Stimulated activated naive B cell treated with anti-CD40 and anti-IgM and Interleukin-4, amounts not matched to agents 10 μg/mL and 1 μg/mL and 100 μg/mL, for 72 hours (primary cell): ENCODE results near the gene TDRD12.
"Not testable (repeated sequence)": the region's sequence is repeated elsewhere in the genome, so short reads cannot be mapped to it uniquely, and the experiment has no call there.

Experiments used
- ATAC-seq, 2 donors: fragments of 150-1000 bp; cut with Tn5 transposase; replicated peaks; 2 replicates each; pipeline ENCODE4 v1.10.0; 2021; ENCODE audit warnings: moderate library complexity in 1 of 2
- DNase-seq: peaks from one replicate; pipeline ENCODE4 v3.0.0; 2021
- H3K27ac Mint-ChIP-seq: one replicate; pipeline ENCODE4 v1.8.0; 2022; ENCODE audit warnings: mild to moderate bottlenecking, mixed read lengths
- H3K27me3 Mint-ChIP-seq, 2 donors: one replicate each; pipeline ENCODE4 v1.8.0; 2022; ENCODE audit warnings: mixed read lengths in 2 of 2
- H3K36me3 Mint-ChIP-seq, 2 donors: one replicate each; pipeline ENCODE4 v1.8.0; 2022; ENCODE audit warnings: mixed read lengths in 2 of 2, mild to moderate bottlenecking in 1 of 2
- H3K4me1 Mint-ChIP-seq, 2 donors: one replicate each; pipeline ENCODE4 v1.8.0; 2022; ENCODE audit warnings: mixed read lengths in 2 of 2, mild to moderate bottlenecking in 1 of 2
- H3K4me3 Mint-ChIP-seq, 2 donors: one replicate each; pipeline ENCODE4 v1.8.0; 2022; ENCODE audit warnings: mild to moderate bottlenecking in 2 of 2, mixed read lengths in 2 of 2, moderate library complexity in 1 of 2
- H3K9me3 Mint-ChIP-seq, 2 donors: one replicate each; pipeline ENCODE4 v1.8.0; 2022; ENCODE audit warnings: mixed read lengths in 2 of 2, mild to moderate bottlenecking in 1 of 2

TDRD12 gene

GRCh38 chr19:32859591-32859990 is 140.0 kb downstream of the TDRD12 start:
- DNase-seq (no peak), ATAC-seq (no peak)
- Mint-ChIP-seq H3K4me3 (no peak overlapping the region), H3K36me3 (no peaks in the 10 kb centered on the region), H3K27me3 (no peaks in the 10 kb centered on the region), H3K4me1 (no peaks in the 10 kb centered on the region), H3K9me3 (no peaks in the 10 kb centered on the region), H3K27ac (no peak overlapping the region)

- no peak overlapping the region for H3K27ac Mint-ChIP-seq
- ATAC-seq (no peak), DNase-seq (no peak)
- no peaks in the 10 kb centered on the region for H3K36me3 Mint-ChIP-seq
- no peaks in the 10 kb centered on the region for H3K9me3 Mint-ChIP-seq
- no peak overlapping the region for H3K4me3 Mint-ChIP-seq
- no peaks in the 10 kb centered on the region for H3K4me1 Mint-ChIP-seq
- H3K27me3 Mint-ChIP-seq, result no peaks in the 10 kb centered on the region
Observed at GRCh38 chr19:32861596-32861995, 142.0 kb downstream of the TDRD12 start.

GRCh38 chr19:32862173-32862572 is 142.6 kb downstream of the TDRD12 start:
- no peaks in the 10 kb centered on the region for H3K9me3 Mint-ChIP-seq
- H3K27me3 Mint-ChIP-seq, result peaks cover 0 to 5% of the 10 kb centered on the region in 2 donors

GRCh38 chr19:32862741-32863140 is 143.2 kb downstream of the TDRD12 start:
- ATAC-seq (no peak), DNase-seq (no peak)
- Mint-ChIP-seq H3K9me3 (no peaks in the 10 kb centered on the region), H3K4me1 (no peaks in the 10 kb centered on the region), H3K36me3 (no peaks in the 10 kb centered on the region), H3K27me3 (peaks cover 0 to 5% of the 10 kb centered on the region in 2 donors), H3K4me3 (no peak overlapping the region), H3K27ac (no peak overlapping the region)

More at GRCh38 chr19:32862173-32862572, 142.6 kb downstream of the TDRD12 start:
- Mint-ChIP-seq H3K4me3 (no peak overlapping the region), H3K27ac (no peak overlapping the region), H3K36me3 (no peaks in the 10 kb centered on the region), H3K4me1 (no peaks in the 10 kb centered on the region)
- ATAC-seq (no peak), DNase-seq (no peak)

GRCh38 chr19:32863301-32863700 is 143.7 kb downstream of the TDRD12 start:
- ATAC-seq, result no peak
- Mint-ChIP-seq H3K36me3 (no peaks in the 10 kb centered on the region), H3K27ac (no peak overlapping the region), H3K4me3 (no peak overlapping the region), H3K4me1 (no peaks in the 10 kb centered on the region), H3K9me3 (no peaks in the 10 kb centered on the region), H3K27me3 (peaks cover 0 to 5% of the 10 kb centered on the region in 2 donors)
- no peak for DNase-seq

- no peak overlapping the region for H3K4me3 Mint-ChIP-seq
- H3K36me3 Mint-ChIP-seq, result no peaks in the 10 kb centered on the region
- H3K4me1 Mint-ChIP-seq, result no peaks in the 10 kb centered on the region
- ATAC-seq (no peak), DNase-seq (no peak)
- H3K9me3 Mint-ChIP-seq, result no peaks in the 10 kb centered on the region
- peaks cover 0 to 5% of the 10 kb centered on the region in 2 donors for H3K27me3 Mint-ChIP-seq
- H3K27ac Mint-ChIP-seq, result no peak overlapping the region
Observed at GRCh38 chr19:32863841-32864240, 144.3 kb downstream of the TDRD12 start.

- no peaks in the 10 kb centered on the region for H3K36me3 Mint-ChIP-seq
- H3K27ac Mint-ChIP-seq, result no peak overlapping the region
- no peak for ATAC-seq
- H3K4me3 Mint-ChIP-seq, result no peak overlapping the region
- no peaks in the 10 kb centered on the region for H3K4me1 Mint-ChIP-seq
- H3K9me3 Mint-ChIP-seq, result no peaks in the 10 kb centered on the region
- no peak for DNase-seq
- H3K27me3 Mint-ChIP-seq, result peaks cover 0 to 5% of the 10 kb centered on the region in 2 donors
Observed at GRCh38 chr19:32864318-32865007, 144.9 kb downstream of the TDRD12 start.

GRCh38 chr19:32865326-32865725 is 145.8 kb downstream of the TDRD12 start:
- Mint-ChIP-seq H3K9me3 (no peaks in the 10 kb centered on the region), H3K36me3 (no peaks in the 10 kb centered on the region), H3K4me1 (no peaks in the 10 kb centered on the region), H3K4me3 (no peak overlapping the region), H3K27ac (no peak overlapping the region), H3K27me3 (peaks cover 0 to 5% of the 10 kb centered on the region in 2 donors)
- ATAC-seq (no peak), DNase-seq (no peak)

- Mint-ChIP-seq H3K4me1 (no peaks in the 10 kb centered on the region), H3K27me3 (peaks cover 0 to 5% of the 10 kb centered on the region in 2 donors), H3K27ac (no peak overlapping the region), H3K4me3 (no peak overlapping the region), H3K36me3 (no peaks in the 10 kb centered on the region), H3K9me3 (no peaks in the 10 kb centered on the region)
- no peak for DNase-seq
- ATAC-seq, result no peak
Observed at GRCh38 chr19:32866061-32866460, 146.5 kb downstream of the TDRD12 start.

GRCh38 chr19:32866564-32867265 is 147.1 kb downstream of the TDRD12 start:
- Mint-ChIP-seq H3K9me3 (no peaks in the 10 kb centered on the region), H3K4me3 (no peak overlapping the region), H3K27me3 (peaks cover 0 to 5% of the 10 kb centered on the region in 2 donors), H3K27ac (no peak overlapping the region), H3K36me3 (no peaks in the 10 kb centered on the region), H3K4me1 (no peaks in the 10 kb centered on the region)
- DNase-seq, result no peak
- ATAC-seq, result no peak

- H3K9me3 Mint-ChIP-seq, H3K4me3 Mint-ChIP-seq, H3K27ac Mint-ChIP-seq, H3K27me3 Mint-ChIP-seq, H3K4me1 Mint-ChIP-seq, H3K36me3 Mint-ChIP-seq, DNase-seq, ATAC-seq: not testable (repeated sequence)
Observed at GRCh38 chr19:32867436-32867835, 147.9 kb downstream of the TDRD12 start.

GRCh38 chr19:32868206-32868950 is 148.8 kb downstream of the TDRD12 start:
- no peak for DNase-seq
- Mint-ChIP-seq H3K36me3 (no peaks in the 10 kb centered on the region), H3K27ac (no peak overlapping the region), H3K4me3 (no peak overlapping the region), H3K27me3 (peaks cover 0 to 5% of the 10 kb centered on the region in 2 donors), H3K9me3 (no peaks in the 10 kb centered on the region), H3K4me1 (no peaks in the 10 kb centered on the region)
- no peak for ATAC-seq

- Mint-ChIP-seq H3K27me3 (peaks cover 0 to 5% of the 10 kb centered on the region in 2 donors), H3K4me1 (no peaks in the 10 kb centered on the region), H3K36me3 (no peaks in the 10 kb centered on the region), H3K9me3 (no peaks in the 10 kb centered on the region), H3K4me3 (no peak within 1 kb of the TSS), H3K27ac (no peak within 1 kb of the TSS)
- ATAC-seq (no peak), DNase-seq (no peak)
Observed at GRCh38 chr19:32869369-32869965, 149.9 kb downstream of the TDRD12 start, which contains the start of gene SLC7A9. SLC7A9 (minus strand) TSS chr19:32869767; CDS start chr19:32868534, 1,233 bp downstream.

- Mint-ChIP-seq H3K27me3 (peaks cover 0 to 5% of the 10 kb centered on the region in 2 donors), H3K27ac (no peak overlapping the region), H3K36me3 (no peaks in the 10 kb centered on the region), H3K9me3 (no peaks in the 10 kb centered on the region), H3K4me1 (no peaks in the 10 kb centered on the region), H3K4me3 (no peak overlapping the region)
- no peak for DNase-seq
- no peak for ATAC-seq
Observed at GRCh38 chr19:32869966-32870573, 150.5 kb downstream of the TDRD12 start.
